ENCODE data around the gene PCK1. TPM values are rescaled to one million over a fixed set of nuclear protein-coding genes. Genes with fewer than 3 reads are reported as not detected.

PCK1 gene
- total RNA-seq, 5 donors from 2014 or later (not counting 1 experiment from before 2014, with no cell fraction given), result 0.25 to 0.53 (median 0.26) TPM; not detected in 2

DNA sequence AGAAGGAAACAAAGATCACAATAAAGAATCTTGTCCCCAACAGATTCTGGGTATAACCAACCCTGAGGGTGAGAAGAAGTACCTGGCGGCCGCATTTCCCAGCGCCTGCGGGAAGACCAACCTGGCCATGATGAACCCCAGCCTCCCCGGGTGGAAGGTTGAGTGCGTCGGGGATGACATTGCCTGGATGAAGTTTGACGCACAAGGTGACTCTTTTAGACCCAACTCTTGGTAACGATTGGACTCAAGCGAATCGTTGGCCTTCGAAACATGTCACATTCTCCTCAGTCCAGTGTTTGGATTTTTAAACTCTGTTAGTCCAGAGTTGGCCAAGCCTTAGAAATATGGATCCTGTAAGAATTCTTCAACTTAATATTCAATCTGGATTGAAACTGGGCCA lies 2.6 kb downstream of the PCK1 start:
- POLR2A ChIA-PET, result no interaction called here
- H3K27me3 Mint-ChIP-seq, result peaks cover 18 to 22% of the 10 kb centered on the region in 2 donors
- no peak for ATAC-seq (replicated peaks in 1 of 4)
- WGBS (ENCODE audit: insufficient coverage), result 90% methylated on average over 12 of the region's 12 CpGs
- CTCF ChIA-PET, result no interaction called here
- H3K4me1 ChIP-seq (ENCODE audit: control insufficient read depth in 1 of 2, extremely low read depth in 1 of 2, insufficient read depth in 2 of 2, low read length in 2 of 2), result no peaks in the 10 kb centered on the region
- no peak overlapping the region for H3K4me3 Mint-ChIP-seq
- H3K27me3 ChIP-seq (replicated peaks in 1 of 2; ENCODE audit: control insufficient read depth in 2 of 2, extremely low read depth in 1 of 2, insufficient read depth in 2 of 2, low read length in 1 of 2), result peaks cover 0 to 40% of the 10 kb centered on the region in 2 experiments
- H3K27ac ChIP-seq (ENCODE audit: low read length), result no peak overlapping the region
- no peak overlapping the region for H3K4me3 ChIP-seq (ENCODE audit: control insufficient read depth in 1 of 2, extremely low read depth in 1 of 2, low read length in 1 of 2)
- no peak for DNase-seq
- no peak overlapping the region for H3K27ac Mint-ChIP-seq
- no peaks in the 10 kb centered on the region for H3K36me3 ChIP-seq (ENCODE audit: control insufficient read depth in 2 of 2, extremely low read depth in 1 of 2, insufficient read depth in 1 of 2, low read length in 1 of 2)
- H3K9me3 Mint-ChIP-seq, result no peaks in the 10 kb centered on the region
- no peaks in the 10 kb centered on the region for H3K4me1 Mint-ChIP-seq
- no peaks in the 10 kb centered on the region for H3K36me3 Mint-ChIP-seq
- no peaks in the 10 kb centered on the region for H3K9me3 ChIP-seq

DNA sequence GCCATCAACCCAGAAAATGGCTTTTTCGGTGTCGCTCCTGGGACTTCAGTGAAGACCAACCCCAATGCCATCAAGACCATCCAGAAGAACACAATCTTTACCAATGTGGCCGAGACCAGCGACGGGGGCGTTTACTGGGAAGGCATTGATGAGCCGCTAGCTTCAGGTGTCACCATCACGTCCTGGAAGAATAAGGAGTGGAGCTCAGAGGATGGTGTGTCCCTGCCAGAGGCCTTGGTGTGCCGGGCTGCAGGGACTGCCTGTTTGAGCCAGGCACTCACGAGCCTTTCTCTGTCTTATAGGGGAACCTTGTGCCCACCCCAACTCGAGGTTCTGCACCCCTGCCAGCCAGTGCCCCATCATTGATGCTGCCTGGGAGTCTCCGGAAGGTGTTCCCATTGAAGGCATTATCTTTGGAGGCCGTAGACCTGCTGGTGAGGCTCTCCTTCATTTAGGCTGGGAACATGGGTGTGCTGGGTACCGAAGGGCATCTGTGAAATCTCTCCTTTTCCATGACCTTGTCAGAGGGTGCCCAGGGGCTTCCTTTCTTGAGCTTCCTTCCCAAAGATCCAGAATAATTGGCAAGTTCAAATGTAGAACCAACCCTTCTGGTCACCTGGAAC lies 3.4 kb downstream of the PCK1 start:
- Histone ChIP-seq H3K9me3 (no peaks in the 10 kb centered on the region), H3K4me3 (ENCODE audit: control insufficient read depth in 1 of 2, extremely low read depth in 1 of 2, low read length in 1 of 2) (no peak overlapping the region), H3K27ac (ENCODE audit: low read length) (no peak overlapping the region), H3K4me1 (ENCODE audit: control insufficient read depth in 1 of 2, extremely low read depth in 1 of 2, insufficient read depth in 2 of 2, low read length in 2 of 2) (no peaks in the 10 kb centered on the region), H3K27me3 (replicated peaks in 1 of 2; ENCODE audit: control insufficient read depth in 2 of 2, extremely low read depth in 1 of 2, insufficient read depth in 2 of 2, low read length in 1 of 2) (peaks cover 0 to 45% of the 10 kb centered on the region in 2 experiments), H3K36me3 (ENCODE audit: control insufficient read depth in 2 of 2, extremely low read depth in 1 of 2, insufficient read depth in 1 of 2, low read length in 1 of 2) (no peaks in the 10 kb centered on the region)
- no peak overlapping the region for H3K4me3 Mint-ChIP-seq
- ChIA-PET POLR2A (no interaction called here), CTCF (no interaction called here)
- H3K27ac Mint-ChIP-seq, result no peak overlapping the region
- 72% methylated on average over 11 of the region's 14 CpGs for WGBS (ENCODE audit: insufficient coverage)
- DNase-seq (no peak), ATAC-seq (replicated peaks in 1 of 4) (no peak)
- no peaks in the 10 kb centered on the region for H3K4me1 Mint-ChIP-seq
- peaks cover 22 to 27% of the 10 kb centered on the region in 2 donors for H3K27me3 Mint-ChIP-seq
- no peaks in the 10 kb centered on the region for H3K9me3 Mint-ChIP-seq
- no peaks in the 10 kb centered on the region for H3K36me3 Mint-ChIP-seq

- no peaks in the 10 kb centered on the region for H3K4me1 ChIP-seq (ENCODE audit: control insufficient read depth in 1 of 2, extremely low read depth in 1 of 2, insufficient read depth in 2 of 2, low read length in 2 of 2)
- Mint-ChIP-seq H3K9me3 (no peaks in the 10 kb centered on the region), H3K4me1 (no peaks in the 10 kb centered on the region), H3K4me3 (no peak overlapping the region), H3K27me3 (peaks cover 15 to 27% of the 10 kb centered on the region in 2 donors), H3K27ac (no peak overlapping the region), H3K36me3 (no peaks in the 10 kb centered on the region)
- no peak overlapping the region for H3K27ac ChIP-seq (ENCODE audit: low read length)
- ChIA-PET CTCF (no interaction called here), POLR2A (no interaction called here)
- 84% methylated on average over 6 of the region's 11 CpGs for WGBS (ENCODE audit: insufficient coverage)
- ATAC-seq (replicated peaks in 1 of 4), result no peak
- H3K36me3 ChIP-seq (ENCODE audit: control insufficient read depth in 2 of 2, extremely low read depth in 1 of 2, insufficient read depth in 1 of 2, low read length in 1 of 2), result no peaks in the 10 kb centered on the region
- H3K27me3 ChIP-seq (replicated peaks in 1 of 2; ENCODE audit: control insufficient read depth in 2 of 2, extremely low read depth in 1 of 2, insufficient read depth in 2 of 2, low read length in 1 of 2), result peaks cover 0 to 46% of the 10 kb centered on the region in 2 experiments
- no peaks in the 10 kb centered on the region for H3K9me3 ChIP-seq
- DNase-seq, result no peak
- no peak overlapping the region for H3K4me3 ChIP-seq (ENCODE audit: control insufficient read depth in 1 of 2, extremely low read depth in 1 of 2, low read length in 1 of 2)
Observed at GRCh38 chr20:57564951-57565642, 4.2 kb downstream of the PCK1 start.

DNA sequence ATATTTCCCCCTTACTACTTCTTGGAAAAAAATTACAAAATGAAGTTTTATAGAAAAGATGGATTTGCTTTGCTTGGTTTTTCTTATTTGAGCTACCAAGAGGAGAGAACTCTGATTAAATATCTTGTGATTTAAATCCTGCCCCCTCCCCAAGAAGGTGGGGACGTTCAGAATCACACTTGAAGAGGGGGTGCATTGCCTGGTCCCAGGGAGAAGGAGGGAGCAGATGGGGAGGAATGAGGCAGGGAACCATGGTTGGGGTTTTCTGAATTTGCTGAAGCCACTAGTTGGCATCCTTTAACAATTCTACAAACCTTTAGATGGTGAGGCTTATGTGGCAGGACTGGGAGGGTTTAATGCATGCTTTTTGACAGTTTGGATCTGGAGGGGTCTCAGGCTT lies 5.5 kb downstream of the PCK1 start:
- ATAC-seq (replicated peaks in 1 of 4), result no peak
- Mint-ChIP-seq H3K4me1 (no peaks in the 10 kb centered on the region), H3K4me3 (no peak overlapping the region), H3K36me3 (no peaks in the 10 kb centered on the region), H3K27me3 (peaks cover 22 to 27% of the 10 kb centered on the region in 2 donors), H3K27ac (no peak overlapping the region), H3K9me3 (no peaks in the 10 kb centered on the region)
- Histone ChIP-seq H3K9me3 (no peaks in the 10 kb centered on the region), H3K4me3 (ENCODE audit: control insufficient read depth in 1 of 2, extremely low read depth in 1 of 2, low read length in 1 of 2) (no peak overlapping the region), H3K27me3 (replicated peaks in 1 of 2; ENCODE audit: control insufficient read depth in 2 of 2, extremely low read depth in 1 of 2, insufficient read depth in 2 of 2, low read length in 1 of 2) (peaks cover 0 to 42% of the 10 kb centered on the region in 2 experiments), H3K36me3 (ENCODE audit: control insufficient read depth in 2 of 2, extremely low read depth in 1 of 2, insufficient read depth in 1 of 2, low read length in 1 of 2) (no peaks in the 10 kb centered on the region), H3K4me1 (ENCODE audit: control insufficient read depth in 1 of 2, extremely low read depth in 1 of 2, insufficient read depth in 2 of 2, low read length in 2 of 2) (no peaks in the 10 kb centered on the region), H3K27ac (ENCODE audit: low read length) (no peak overlapping the region)
- no peak for DNase-seq
- WGBS (ENCODE audit: insufficient coverage), result no CpG with 5 or more reads among the region's 1 CpG
- ChIA-PET POLR2A (no interaction called here), CTCF (no interaction called here)

GRCh38 chr20:57566803-57567459 lies 6.0 kb downstream of the PCK1 start:
- Histone ChIP-seq H3K4me3 (ENCODE audit: control insufficient read depth in 1 of 2, extremely low read depth in 1 of 2, low read length in 1 of 2) (no peak overlapping the region), H3K27ac (ENCODE audit: low read length) (no peak overlapping the region), H3K9me3 (no peaks in the 10 kb centered on the region), H3K27me3 (replicated peaks in 1 of 2; ENCODE audit: control insufficient read depth in 2 of 2, extremely low read depth in 1 of 2, insufficient read depth in 2 of 2, low read length in 1 of 2) (peaks cover 0 to 40% of the 10 kb centered on the region in 2 experiments), H3K4me1 (ENCODE audit: control insufficient read depth in 1 of 2, extremely low read depth in 1 of 2, insufficient read depth in 2 of 2, low read length in 2 of 2) (no peaks in the 10 kb centered on the region), H3K36me3 (ENCODE audit: control insufficient read depth in 2 of 2, extremely low read depth in 1 of 2, insufficient read depth in 1 of 2, low read length in 1 of 2) (no peaks in the 10 kb centered on the region)
- Mint-ChIP-seq H3K36me3 (no peaks in the 10 kb centered on the region), H3K27me3 (peaks cover 22 to 28% of the 10 kb centered on the region in 2 donors), H3K4me3 (no peak overlapping the region), H3K4me1 (no peaks in the 10 kb centered on the region), H3K27ac (no peak overlapping the region), H3K9me3 (no peaks in the 10 kb centered on the region)
- ChIA-PET CTCF (no interaction called here), POLR2A (no interaction called here)
- no peak for DNase-seq
- WGBS (ENCODE audit: insufficient coverage), result no CpG with 5 or more reads among the region's 10 CpGs
- no peak for ATAC-seq (replicated peaks in 1 of 4)

DNA sequence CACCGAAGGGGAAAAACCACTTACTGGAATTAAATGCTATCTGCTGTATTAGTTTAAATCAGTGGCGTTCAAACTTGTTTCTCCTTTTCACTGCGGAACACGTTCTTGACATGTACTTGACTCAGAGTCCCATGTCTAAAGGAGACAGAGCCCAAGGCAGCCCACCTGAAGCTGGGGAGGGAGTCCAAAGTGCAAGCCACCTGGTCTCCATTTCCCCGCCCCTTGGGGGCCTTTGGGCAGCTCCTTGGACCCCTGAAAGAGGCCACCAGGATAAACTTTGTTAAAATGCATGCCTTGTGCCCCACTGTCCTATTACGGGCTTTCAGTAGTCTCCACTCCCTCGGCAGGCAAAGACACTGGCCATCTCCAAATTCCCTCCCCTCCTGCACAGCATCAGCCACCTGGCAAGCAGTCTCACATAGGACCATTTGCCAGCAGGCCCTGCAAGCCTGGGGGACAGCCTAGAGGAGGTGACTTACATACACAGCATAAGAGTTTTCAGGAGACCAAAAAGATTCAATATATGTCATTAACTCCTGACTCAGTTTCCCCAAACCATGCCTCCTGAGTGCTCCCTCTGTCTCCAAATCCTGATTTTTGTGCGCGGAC lies 6.7 kb downstream of the PCK1 start:
- Mint-ChIP-seq H3K27me3 (peaks cover 24 to 26% of the 10 kb centered on the region in 2 donors), H3K27ac (no peak overlapping the region), H3K4me1 (no peaks in the 10 kb centered on the region), H3K4me3 (no peak overlapping the region), H3K9me3 (no peaks in the 10 kb centered on the region), H3K36me3 (no peaks in the 10 kb centered on the region)
- no peak for ATAC-seq (replicated peaks in 1 of 4)
- Histone ChIP-seq H3K9me3 (no peaks in the 10 kb centered on the region), H3K4me1 (ENCODE audit: control insufficient read depth in 1 of 2, extremely low read depth in 1 of 2, insufficient read depth in 2 of 2, low read length in 2 of 2) (no peaks in the 10 kb centered on the region), H3K4me3 (ENCODE audit: control insufficient read depth in 1 of 2, extremely low read depth in 1 of 2, low read length in 1 of 2) (no peak overlapping the region), H3K27me3 (replicated peaks in 1 of 2; ENCODE audit: control insufficient read depth in 2 of 2, extremely low read depth in 1 of 2, insufficient read depth in 2 of 2, low read length in 1 of 2) (peaks cover 0 to 43% of the 10 kb centered on the region in 2 experiments), H3K36me3 (ENCODE audit: control insufficient read depth in 2 of 2, extremely low read depth in 1 of 2, insufficient read depth in 1 of 2, low read length in 1 of 2) (no peaks in the 10 kb centered on the region), H3K27ac (ENCODE audit: low read length) (no peak overlapping the region)
- no peak for DNase-seq
- ChIA-PET CTCF (no interaction called here), POLR2A (no interaction called here)
- 74% methylated on average over 9 of the region's 9 CpGs for WGBS (ENCODE audit: insufficient coverage)
